Measurements from ENCODE around the gene METTL23. TPM values are rescaled to one million over a fixed set of nuclear protein-coding genes. Genes with fewer than 3 reads are reported as not detected.
A peak's percentile ranks its signal among the peaks of the same experiment; 100 is the strongest.

The METTL23 gene
- total and polyA plus RNA-seq, 12 donors = 18.0 to 41.8 (median 24.7) TPM

DNA sequence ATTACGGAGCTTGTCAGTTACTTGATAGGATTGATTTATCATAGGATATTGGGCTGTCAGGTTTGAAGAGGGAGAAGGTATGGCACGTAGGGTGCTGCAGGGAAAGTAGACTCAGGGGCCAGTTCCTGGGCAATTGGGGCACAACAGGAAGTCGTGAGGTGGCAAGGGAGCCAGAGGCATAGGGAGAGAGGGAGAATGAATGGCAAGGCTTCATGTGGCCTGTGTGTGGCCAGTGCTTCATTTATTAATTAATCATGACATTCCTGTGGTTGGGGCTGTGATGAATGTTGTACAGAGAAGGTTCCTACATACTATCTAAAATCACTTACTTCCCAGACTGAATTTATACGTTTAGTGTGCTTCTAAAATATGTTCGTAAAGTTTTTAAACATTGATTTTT lies 30.6 kb downstream of the METTL23 start:
- no peak for TF ChIP-seq CTCF (IDR thresholded peaks at IDR 0.05)
- Histone ChIP-seq H3K9me3 (no peaks in the 10 kb centered on the region), H3K27me3 (no peaks in the 10 kb centered on the region), H3K36me3 (peaks cover 0 to 91% (median 23%) of the 10 kb centered on the region in 9 donors), H3K4me1 (peaks cover 0 to 11% (median 0%) of the 10 kb centered on the region in 9 donors), H3K27ac (no peak overlapping the region), H3K4me3 (no peak overlapping the region)
- WGBS, 2 donors = 95 to 96% methylated on average over 5 of the region's 5 CpGs
- DNase-seq (no peak), ATAC-seq (no peak)
- intact Hi-C loops (cut with DNase I) = no loop called here

- Histone ChIP-seq H3K27ac (no peak overlapping the region), H3K4me3 (no peak overlapping the region), H3K4me1 (peaks cover 0 to 5% (median 0%) of the 10 kb centered on the region in 9 donors), H3K36me3 (peaks cover 0 to 88% (median 23%) of the 10 kb centered on the region in 9 donors), H3K9me3 (no peaks in the 10 kb centered on the region), H3K27me3 (no peaks in the 10 kb centered on the region)
- WGBS, 2 donors = 97 to 98% methylated on average over 3 of the region's 3 CpGs
- no peak for TF ChIP-seq CTCF (IDR thresholded peaks at IDR 0.05)
- intact Hi-C loops (cut with DNase I) = loop anchor here in 1 of 10 donors (2.0 kb wide), 1 partner anchor 290 kb away; no protein-coding TSS in a partner anchor
- no peak for DNase-seq
- no peak for ATAC-seq
Measured at GRCh38 chr17:76758570-76758969, 31.9 kb downstream of the METTL23 start.

GRCh38 chr17:76772842-76773525 lies 46.3 kb downstream of the METTL23 start:
- H3K36me3 ChIP-seq = peaks cover 0 to 100% (median 48%) of the 10 kb centered on the region in 9 donors
- H3K9me3 ChIP-seq = no peaks in the 10 kb centered on the region
- H3K27me3 ChIP-seq = no peaks in the 10 kb centered on the region
- 38 to 51% methylated on average over 6 of the region's 6 CpGs for WGBS, 2 donors
- peak in 3 of 9 donors; percentile 10 to 17 (median 12) for TF ChIP-seq CTCF (IDR thresholded peaks at IDR 0.05)
- peak in 7 of 8 donors; percentile 31 to 91 (median 54) for ATAC-seq
- H3K4me1 ChIP-seq = peaks cover 0 to 18% (median 6%) of the 10 kb centered on the region in 9 donors
- peak overlapping the region in 4 of 10 donors; percentile 24 to 81 (median 46) for H3K27ac ChIP-seq
- peak overlapping the region in 1 of 10 donors; percentile 12 for H3K4me3 ChIP-seq
- intact Hi-C loops (cut with DNase I) = no loop called here
- DNase-seq = no peak

- no peak for TF ChIP-seq CTCF (IDR thresholded peaks at IDR 0.05)
- ATAC-seq = no peak
- DNase-seq = no peak
- no peaks in the 10 kb centered on the region for H3K27me3 ChIP-seq
- 85 to 87% methylated on average over 10 of the region's 10 CpGs for WGBS, 2 donors
- intact Hi-C loops (cut with DNase I) = no loop called here
- H3K9me3 ChIP-seq = no peaks in the 10 kb centered on the region
- peaks cover 0 to 18% (median 6%) of the 10 kb centered on the region in 9 donors for H3K4me1 ChIP-seq
- no peak overlapping the region for H3K27ac ChIP-seq
- H3K4me3 ChIP-seq = no peak overlapping the region
- H3K36me3 ChIP-seq = peaks cover 0 to 100% (median 53%) of the 10 kb centered on the region in 9 donors
Measured at GRCh38 chr17:76775021-76775600, 48.5 kb downstream of the METTL23 start.
